HG02678 (cell line): Measurements from ENCODE around the gene KRTAP1-1.
"Not testable (repeated sequence)": the region's sequence is repeated elsewhere in the genome, so short reads cannot be mapped to it uniquely, and the experiment has no call there.

Experiments
- ATAC-seq: cut with Tn5 transposase; IDR thresholded peaks from one replicate; pipeline ENCODE4 v1.9.1; 2021; ENCODE audit warnings: mild to moderate bottlenecking, moderate library complexity; ENCODE audit not compliant: unreplicated experiment

Gene KRTAP1-1

GRCh38 chr17:41013181-41013580 is 28.1 kb downstream of the KRTAP1-1 start:
- ATAC-seq: no peak

GRCh38 chr17:41012326-41013120 is 28.7 kb downstream of the KRTAP1-1 start:
- no peak for ATAC-seq

- no peak for ATAC-seq
Observed at GRCh38 chr17:41010441-41010840, 30.8 kb downstream of the KRTAP1-1 start.

- no peak for ATAC-seq
Observed at GRCh38 chr17:41009936-41010335, 31.3 kb downstream of the KRTAP1-1 start.

- no peak for ATAC-seq
Observed at GRCh38 chr17:41009301-41009760, 31.9 kb downstream of the KRTAP1-1 start.

- no peak for ATAC-seq
Observed at GRCh38 chr17:41008811-41009210, 32.4 kb downstream of the KRTAP1-1 start, which contains the start of gene KRTAP3-1. KRTAP3-1 (minus strand) TSS chr17:41009128; CDS start chr17:41009074, 54 bp downstream.

- ATAC-seq: no peak
Observed at GRCh38 chr17:41004397-41004796, 36.9 kb downstream of the KRTAP1-1 start.

- no peak for ATAC-seq
Observed at GRCh38 chr17:41003926-41004325, 37.3 kb downstream of the KRTAP1-1 start.

GRCh38 chr17:41002814-41003213 is 38.4 kb downstream of the KRTAP1-1 start:
- no peak for ATAC-seq

GRCh38 chr17:41001795-41002194 is 39.5 kb downstream of the KRTAP1-1 start:
- ATAC-seq: no peak

GRCh38 chr17:40999563-40999962 is 41.7 kb downstream of the KRTAP1-1 start, which contains the start of gene KRTAP3-2:
KRTAP3-2 (minus strand) TSS chr17:40999906; CDS start chr17:40999853, 53 bp downstream.
- ATAC-seq: not testable (repeated sequence)

- no peak for ATAC-seq
Observed at GRCh38 chr17:40997361-40997760, 43.9 kb downstream of the KRTAP1-1 start.

- ATAC-seq: no peak
Observed at GRCh38 chr17:40996829-40997228, 44.4 kb downstream of the KRTAP1-1 start.

- ATAC-seq: no peak
Observed at GRCh38 chr17:40995116-40995515, 46.1 kb downstream of the KRTAP1-1 start.

GRCh38 chr17:40993839-40994238 is 47.4 kb downstream of the KRTAP1-1 start, which contains the start of gene KRTAP3-3:
KRTAP3-3 (minus strand) TSS chr17:40994164; CDS start chr17:40994097, 67 bp downstream.
- no peak for ATAC-seq

- ATAC-seq: no peak
Observed at GRCh38 chr17:40993084-40993483, 48.2 kb downstream of the KRTAP1-1 start.

GRCh38 chr17:40992666-40993065 is 48.6 kb downstream of the KRTAP1-1 start:
- ATAC-seq: no peak
